NCI-H2107 treated with DMSO at 0.1 percent for 48 hours (cell line): Measurements from ENCODE around the gene ZFPL1.

Source experiments
- DNase-seq: peaks from one replicate; lab custom pipeline; 2025; ENCODE audit not compliant: unreplicated experiment; lab: John Stamatoyannopoulos, UW

Gene ZFPL1

DNA sequence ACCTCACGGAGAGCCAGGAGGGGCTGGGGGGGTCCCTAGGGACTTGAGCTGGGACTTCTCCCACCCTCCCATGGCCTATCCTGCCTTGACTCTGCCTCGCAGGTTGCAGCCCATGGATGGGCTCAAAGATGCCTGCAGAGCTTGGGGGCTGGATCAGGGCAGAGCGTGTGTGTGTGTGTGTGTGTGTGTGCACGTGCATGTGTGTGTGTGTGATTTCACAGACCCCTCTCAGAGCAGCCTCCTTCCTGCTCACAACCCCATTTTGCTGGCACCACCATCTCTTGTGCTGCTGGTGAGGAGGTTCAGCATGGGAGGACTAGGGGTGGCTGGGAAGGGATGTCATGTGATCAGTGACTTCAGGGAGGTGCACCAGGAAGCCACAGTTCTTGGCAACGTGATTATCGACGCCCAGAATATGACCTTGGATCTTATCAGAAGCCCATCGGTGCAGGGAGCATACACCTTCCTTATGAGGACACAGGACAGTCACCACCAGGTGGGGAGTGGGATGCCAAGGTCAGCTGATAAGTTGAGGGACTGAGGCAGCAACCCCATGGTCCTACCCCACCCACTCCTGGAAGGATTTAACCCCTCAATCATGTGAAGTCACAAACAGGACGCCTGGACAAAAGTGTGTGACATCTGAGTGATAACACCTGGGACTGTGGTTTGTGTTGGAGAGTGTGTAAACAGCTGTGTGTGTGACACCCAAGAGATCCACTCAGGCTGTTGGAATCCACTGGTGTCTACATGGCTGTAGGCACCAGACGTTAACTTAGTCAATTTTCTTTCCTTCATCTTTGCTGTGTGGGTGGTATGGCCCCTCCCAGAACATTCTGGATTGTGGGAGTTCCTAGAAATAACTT is 23.8 kb upstream of the ZFPL1 start:
- DNase-seq, result no peak

DNA sequence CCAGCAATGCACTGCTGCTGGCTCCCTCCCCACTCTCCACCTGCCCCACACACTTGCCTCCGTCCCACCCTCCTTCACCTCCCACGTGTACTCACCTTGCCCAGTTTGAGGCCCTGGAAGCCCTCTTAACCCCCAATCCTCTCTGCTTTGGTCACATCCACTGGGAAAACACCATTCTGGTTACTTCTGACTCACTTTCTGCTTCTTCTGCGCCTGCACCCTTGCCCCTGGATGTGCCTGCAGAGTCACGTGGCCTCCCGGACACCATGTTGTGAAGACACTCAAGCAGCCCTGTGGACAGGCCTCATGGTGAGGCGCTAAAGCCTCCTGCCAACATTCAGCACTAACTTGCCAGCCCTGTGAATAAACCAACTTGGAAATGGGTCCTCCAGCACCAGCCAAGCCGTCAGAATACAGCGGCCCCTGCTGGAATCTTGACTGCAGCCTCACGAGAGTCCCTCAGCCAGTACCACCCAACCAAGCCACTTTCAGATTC is 23.1 kb upstream of the ZFPL1 start:
- no peak for DNase-seq

DNA sequence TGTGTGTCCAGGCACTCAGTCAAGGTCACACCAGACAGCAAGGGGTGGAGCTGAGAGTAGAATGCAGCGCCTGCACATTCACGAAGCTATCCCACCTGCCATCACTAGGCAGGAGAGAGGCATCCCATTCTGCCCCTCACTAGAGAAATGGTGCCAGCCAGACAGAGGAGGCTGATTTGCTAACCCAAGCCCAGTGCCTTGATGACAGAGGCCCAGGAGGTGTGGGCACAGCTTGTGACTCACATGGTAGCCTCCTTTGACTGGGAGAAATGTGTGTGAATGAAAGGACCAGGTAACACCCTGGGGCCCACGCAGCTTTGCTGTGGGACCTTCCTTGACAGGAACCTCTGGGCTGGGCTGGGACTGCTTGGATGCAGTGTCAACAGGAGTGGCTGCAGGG is 20.5 kb upstream of the ZFPL1 start:
- DNase-seq, result no peak

DNA sequence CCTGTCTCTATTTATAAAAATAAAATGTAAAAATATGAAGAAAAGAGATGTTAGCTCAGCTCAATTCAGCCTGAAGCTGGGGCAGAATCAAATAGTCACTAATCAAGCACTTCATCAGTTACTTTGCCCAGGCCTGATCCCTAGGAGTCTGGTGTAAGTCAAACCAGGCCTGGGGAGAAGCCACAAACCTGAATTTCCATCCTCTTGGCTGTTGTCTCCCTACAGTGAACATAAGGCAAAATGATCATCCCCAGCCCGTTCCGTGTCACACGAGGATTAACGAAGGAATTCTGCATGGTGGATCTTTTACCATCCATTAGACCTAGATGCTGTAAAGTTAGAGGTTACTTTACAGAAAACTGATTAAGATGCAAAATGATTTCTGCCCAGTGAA is 19.2 kb upstream of the ZFPL1 start:
- no peak for DNase-seq

DNA sequence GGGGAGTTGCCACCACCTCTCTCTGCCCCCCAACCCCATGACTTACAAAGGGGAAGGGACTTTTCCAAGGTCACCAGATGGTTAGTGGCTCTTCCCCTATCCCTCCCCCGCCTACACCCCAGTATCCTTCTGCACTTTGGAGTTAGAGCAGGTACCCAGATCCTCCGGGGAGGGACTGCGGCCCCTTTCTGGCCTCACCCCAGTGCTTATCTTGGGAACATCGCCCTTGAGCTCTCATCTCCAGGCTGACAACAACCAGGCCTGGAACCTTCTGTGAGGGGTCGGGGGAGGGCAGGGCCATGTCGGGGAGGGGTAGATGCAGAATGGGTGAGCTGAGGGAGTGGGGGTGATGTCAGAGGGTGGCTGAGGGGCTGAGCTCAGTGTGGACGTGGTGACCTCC is 18.2 kb upstream of the ZFPL1 start:
- no peak for DNase-seq

DNA sequence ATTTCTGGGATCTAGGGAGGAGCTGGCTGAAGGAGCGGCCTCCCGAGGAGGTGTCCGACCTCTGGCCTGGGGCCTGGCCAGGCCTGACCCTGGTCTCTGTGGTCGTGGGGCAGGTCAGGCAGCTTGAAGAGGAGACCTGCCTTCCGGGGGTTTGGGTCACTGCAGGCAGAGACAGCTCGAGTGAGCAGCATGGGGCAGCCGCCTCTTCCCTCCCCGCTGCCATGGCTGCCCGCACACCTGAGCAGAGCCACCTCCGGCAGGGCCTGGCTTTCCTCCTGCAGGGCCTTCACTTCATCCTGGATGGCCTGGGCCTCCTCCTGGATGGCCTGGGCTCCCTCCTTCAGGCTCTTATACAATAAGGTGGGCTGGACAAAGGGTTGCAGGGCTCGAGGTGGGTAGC is 17.7 kb upstream of the ZFPL1 start:
- no peak for DNase-seq

DNA sequence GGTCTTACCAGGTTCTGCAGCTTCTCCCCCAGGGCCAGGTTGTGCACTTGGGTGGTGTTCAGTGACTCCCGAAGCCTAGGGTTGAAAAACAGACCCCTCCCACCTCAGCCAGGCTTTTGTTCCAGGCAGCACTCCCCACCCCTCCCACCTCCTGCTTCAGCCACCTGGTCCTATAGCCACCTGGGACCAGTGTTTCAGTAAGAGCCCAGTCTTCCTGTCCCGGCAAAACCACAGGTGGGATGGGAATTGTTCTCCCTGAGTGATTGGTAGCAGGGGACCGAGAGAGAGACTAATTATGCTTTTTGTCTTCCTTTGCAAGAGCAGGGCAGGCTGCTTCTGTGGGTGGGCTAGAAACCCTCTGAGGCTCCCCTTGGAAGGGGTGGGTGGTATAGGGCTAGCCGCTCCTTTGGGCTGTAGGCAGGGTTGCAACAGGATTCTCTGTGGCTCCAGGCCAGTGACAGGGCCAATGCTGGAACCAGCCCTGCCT is 17.2 kb upstream of the ZFPL1 start:
- peak; percentile 95 for DNase-seq

DNA sequence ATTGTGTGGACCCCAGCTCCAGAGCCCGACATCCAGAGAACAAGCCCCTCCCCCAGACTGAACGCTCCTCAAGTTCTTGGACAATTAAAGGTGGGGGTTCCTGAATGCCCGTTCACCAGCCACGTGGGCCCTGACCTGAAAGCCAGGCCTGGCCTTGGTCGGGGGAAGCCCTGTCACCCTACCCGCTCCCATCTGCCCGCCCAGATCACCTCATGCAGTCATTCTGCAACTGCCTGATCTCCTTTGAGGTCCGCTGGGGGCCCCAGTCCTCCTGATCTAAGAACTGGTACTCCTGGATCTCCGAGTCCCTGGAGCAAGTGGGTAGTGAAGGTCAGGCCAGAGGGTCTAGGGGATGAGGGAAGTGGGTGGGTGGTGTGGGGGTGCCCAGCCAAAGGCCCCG is 16.6 kb upstream of the ZFPL1 start:
- DNase-seq, result no peak

DNA sequence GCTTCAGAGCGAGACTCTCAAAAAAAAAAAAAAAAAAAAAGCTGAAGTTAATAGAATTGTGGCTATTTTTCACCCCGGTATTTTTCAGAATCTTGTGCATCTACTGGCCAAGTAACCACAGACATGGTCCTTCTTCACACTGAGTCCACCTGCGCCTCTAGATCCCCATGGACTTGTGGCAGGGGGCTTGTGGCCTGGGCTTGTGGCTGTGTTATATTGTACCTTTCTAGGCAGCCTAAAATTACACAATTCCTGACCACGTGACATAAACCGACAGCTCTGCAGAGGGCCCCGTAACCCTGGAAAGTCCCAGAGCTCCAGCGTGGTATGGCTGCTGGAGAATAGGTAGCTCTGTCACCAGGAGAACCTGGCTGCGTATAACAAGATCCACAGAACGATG is 14.8 kb upstream of the ZFPL1 start:
- peak; percentile 77 for DNase-seq

DNA sequence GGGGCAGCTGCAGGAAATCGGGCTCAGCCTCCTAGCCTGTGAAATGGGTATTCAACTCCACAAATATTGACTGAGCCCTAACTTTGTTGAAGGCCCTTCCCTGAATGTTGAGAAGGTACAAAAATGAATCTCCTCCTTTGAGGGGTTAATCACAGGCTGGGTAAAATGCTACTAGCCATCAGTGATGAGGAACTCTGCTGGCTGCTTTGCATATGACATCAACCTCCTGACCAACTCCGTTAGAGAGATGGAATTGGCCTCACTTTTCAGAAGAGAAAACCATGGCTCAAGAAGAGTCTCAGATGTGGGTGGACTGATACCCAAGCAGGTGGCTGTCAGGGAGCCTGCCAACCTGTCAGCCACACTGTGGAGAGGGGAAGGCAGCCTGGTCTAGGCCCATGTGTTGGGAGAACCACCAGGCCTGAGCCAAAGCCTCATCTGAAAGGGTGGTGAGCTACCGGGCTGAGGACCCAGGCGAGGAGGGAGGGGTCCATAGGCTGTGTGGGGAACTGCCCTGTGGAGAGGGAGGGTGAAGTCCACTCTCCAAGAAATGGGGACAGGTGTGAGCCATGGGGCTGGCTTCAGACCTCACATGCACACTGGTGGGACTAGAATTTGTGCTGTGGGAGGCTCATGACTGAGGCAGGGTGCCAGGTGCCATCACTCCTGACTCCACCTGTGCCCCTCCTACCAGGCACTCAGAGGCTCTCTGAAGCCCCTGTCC is 12.0 kb upstream of the ZFPL1 start:
- no peak for DNase-seq

DNA sequence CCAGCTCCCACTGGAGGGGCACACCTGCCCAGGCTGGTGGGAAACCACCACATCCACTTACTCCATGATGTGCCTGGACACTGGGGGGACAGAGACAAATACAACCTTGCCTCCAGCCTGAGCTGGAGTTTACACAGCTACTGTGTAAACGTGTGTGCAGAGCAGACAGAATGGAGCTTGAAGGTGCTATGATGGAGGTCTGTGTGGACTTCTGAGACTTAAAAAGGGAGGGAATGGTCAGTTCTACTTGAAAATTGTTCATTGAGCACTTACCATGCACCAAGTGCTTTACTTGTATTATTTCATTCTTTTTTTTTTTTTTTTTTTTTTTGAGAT is 11.4 kb upstream of the ZFPL1 start:
- DNase-seq, result no peak

DNA sequence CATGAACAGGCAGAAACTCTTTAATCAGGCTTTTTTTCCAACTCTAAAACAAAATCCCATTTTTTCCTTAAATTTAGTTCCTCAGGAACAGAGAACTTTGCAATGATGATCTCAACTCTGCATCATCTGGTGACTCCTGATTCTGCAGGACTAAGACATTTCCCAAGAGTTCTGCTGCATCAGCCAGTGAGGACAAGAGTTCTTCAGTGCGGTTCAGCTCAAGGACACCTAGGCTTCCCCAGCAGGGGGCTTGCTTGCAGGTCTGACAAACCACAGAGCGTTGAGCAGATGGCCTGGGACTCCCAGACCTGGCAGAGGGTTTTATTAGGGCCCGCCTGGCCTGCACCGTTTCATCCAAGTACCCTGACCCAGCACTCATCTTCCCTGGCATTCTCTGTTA is 6.6 kb upstream of the ZFPL1 start:
- DNase-seq, result peak; percentile 51

DNA sequence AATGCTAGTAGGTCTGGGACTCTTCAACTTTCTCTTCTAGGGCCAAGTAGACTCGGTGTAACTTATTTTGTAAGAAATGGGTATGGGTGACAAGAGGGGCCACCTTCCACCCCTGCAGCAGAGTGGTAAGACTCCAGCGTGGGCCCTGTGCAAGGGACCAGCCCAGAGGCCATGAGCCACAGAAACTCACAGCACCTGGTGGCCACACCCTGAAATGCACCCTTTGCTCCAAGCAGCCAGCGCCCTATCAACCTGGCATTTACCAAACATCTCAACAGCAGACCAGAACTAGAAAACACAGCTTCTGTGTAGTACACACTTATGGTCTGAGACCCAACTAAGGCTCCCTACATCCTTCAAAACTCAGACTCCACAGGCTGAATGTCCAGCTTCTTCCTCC is 5.9 kb upstream of the ZFPL1 start:
- DNase-seq, result peak; percentile 39

DNA sequence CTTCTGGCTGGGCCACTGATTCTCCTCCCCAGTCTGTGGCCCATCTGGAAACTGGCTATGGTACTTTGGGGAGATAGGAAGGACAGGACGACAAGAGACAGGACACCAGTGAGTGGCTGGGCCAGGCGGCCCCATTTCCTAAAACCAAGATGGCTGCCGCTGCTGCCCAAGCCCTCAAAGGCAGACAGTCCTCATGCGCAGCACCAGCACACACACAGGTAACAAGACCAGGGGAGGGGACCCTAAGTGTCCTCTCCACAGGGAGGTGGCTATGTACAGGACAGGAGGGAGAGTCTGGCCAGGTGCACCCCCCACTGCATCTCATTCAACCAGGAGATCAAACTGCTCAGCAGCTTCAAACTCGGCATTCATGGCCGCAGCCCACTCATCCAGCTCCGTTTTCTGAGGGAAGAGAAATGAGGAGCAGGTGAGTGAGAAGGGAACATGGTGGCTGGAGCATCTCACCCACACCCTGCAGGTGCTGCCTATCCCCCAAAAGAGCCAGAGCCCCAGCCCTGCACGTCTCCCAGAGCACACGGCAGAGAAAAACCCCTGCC is 5.2 kb upstream of the ZFPL1 start:
- no peak for DNase-seq

DNA sequence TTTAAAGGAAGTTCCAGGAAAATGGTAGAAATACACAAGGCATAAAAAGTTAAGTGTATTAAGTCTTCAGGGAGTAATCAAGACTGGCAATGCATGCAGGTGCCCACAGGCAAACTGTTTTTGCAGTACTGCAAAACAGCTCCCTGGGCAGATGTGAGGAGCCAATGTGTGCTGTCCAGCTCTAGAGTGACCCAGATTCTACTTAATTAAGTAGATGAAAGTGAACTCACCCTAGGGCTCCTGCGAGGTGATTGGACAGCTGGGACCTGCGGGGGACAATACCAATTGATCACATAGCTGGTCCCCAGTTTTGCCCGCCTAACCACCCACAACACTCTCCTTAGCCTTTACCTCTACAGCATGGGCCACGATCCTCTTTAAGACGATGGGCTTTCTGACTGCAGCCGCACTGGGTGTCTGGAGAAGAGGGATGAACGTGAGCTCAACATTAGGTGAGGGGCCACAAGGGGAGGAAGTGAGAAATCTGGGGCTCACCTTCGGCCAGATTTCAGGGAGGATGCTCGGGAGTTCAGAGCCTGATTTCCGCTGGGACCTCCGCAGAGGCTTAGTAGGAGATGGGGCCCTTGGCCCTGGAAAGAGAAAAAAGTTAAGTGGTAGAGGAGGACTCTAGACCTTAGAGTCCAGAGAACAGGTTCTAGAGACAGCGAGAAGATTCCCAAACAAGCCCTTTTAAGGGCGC is 738 bp upstream of the ZFPL1 start:
- no peak for DNase-seq

DNA sequence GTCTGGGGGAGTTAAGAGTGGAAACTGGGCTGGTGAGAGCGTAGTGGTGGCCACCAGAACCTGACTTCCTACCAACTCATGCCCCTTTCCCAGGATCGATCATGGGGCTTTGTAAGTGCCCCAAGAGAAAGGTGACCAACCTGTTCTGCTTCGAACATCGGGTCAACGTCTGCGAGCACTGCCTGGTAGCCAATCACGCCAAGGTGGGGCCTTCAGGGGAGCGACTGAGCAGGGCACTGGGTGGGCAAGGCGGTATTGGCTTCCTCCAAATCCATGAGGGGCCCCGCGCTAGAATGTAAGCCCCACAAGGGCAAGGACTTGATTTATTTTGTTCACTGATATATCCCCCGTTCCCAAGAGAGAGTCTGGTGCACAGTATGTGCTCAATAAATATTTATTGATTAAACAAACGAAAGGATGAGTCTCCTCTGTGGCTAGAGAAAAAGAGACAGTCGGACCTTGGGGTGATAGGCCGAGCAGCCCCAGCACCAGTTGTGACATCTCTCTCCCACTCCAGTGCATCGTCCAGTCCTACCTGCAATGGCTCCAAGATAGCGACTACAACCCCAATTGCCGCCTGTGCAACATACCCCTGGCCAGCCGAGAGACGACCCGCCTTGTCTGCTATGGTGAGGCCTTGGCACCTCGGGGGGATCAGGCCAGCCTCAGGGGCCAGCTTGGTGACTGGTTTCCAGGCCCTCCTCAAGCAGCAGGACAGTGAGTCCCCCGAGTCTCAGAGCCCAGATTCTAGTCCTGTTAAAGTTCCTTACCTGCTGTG is 765 bp downstream of the ZFPL1 start:
- DNase-seq, result no peak

DNA sequence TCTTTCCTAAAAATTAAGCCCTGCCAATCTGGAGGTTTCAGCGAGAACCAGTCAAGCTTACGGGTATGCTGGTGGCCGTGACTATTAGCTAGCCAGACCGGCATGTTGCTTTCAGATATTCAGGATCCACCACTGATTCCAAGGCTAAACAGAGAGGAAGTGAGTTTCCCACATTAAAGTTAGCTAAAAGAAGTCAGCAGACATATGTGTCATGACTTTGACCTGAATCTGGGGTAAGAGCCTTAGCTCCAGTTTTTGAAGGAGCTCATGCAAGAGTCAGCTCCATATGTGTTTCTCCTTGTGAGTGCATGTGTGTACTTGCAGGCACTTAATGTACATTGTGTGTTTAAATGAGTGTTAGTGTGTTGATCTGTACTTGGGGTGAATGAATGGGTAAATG is 1.4 kb downstream of the ZFPL1 start:
- DNase-seq, result no peak

DNA sequence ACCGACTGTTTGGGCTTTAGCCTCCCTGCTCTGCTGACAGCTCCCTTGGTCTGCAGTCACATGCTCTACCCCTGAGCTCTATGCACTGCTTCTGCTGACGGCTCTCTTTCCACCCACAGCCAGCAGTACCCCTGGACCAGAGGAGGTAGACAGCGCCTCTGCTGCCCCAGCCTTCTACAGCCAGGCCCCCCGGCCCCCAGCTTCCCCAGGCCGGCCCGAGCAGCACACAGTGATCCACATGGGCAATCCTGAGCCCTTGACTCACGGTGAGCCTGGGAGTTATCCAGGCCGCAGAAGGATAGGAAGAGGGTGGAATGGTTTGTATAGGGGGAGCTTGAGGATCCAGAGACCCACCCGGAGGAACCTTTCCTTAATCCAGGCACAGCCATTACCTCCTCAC is 2.8 kb downstream of the ZFPL1 start:
- DNase-seq, result no peak

DNA sequence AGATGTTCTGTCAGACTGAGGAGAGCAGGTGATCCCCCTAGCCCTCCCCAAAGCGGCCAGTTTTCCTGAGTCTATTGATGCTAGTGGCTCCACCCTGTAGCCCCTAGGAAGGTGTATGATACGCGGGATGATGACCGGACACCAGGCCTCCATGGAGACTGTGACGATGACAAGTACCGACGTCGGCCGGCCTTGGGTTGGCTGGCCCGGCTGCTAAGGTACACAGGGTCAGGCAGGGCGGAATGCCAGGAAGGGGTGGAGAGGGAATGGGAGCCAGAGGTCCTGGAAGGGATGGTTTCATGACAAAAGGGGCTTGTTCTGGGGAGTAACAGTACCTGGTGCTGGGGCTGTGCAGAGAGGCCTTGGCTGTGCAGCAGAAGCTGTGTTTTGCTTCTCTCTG is 3.2 kb downstream of the ZFPL1 start:
- DNase-seq, result no peak

DNA sequence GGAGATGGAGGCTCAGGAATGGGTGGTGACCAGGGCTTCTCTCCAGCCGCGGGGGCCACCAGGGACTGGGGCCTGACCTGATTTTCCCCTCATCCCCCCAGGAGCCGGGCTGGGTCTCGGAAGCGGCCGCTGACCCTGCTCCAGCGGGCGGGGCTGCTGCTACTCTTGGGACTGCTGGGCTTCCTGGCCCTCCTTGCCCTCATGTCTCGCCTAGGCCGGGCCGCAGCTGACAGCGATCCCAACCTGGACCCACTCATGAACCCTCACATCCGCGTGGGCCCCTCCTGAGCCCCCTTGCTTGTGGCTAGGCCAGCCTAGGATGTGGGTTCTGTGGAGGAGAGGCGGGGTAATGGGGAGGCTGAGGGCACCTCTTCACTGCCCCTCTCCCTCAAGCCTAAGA is 3.8 kb downstream of the ZFPL1 start:
- no peak for DNase-seq

DNA sequence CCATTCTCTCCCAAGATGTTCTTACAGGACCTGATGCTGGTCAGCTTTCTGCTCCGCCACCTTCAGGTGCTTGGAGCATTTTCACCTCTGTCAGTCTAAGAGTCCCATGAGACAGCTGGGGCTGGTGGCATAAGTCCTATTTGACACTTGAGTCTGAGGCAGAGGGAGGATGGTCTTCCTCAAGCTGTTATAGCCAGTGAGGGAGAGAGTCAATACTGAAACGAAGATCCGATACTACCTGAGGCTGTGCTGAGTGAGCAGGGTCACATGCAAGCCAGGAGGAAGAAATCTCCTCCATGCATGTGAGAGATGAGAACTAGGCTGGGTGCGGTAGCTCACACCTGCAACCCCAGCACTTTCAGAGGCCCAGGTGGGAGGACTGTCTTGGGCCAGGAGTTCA is 5.6 kb downstream of the ZFPL1 start:
- DNase-seq, result no peak
